ENCODE results near the gene CLDN22.
"Not testable (repeated sequence)": the region's sequence is repeated elsewhere in the genome, so short reads cannot be mapped to it uniquely, and the experiment has no call there.

The CLDN22 gene

GRCh38 chr4:183326387-183326786 lies 6.3 kb upstream of the CLDN22 start:
- not testable (repeated sequence) for H3K18ac ChIP-seq (ENCODE audit: low read length); H3K4me3 ChIP-seq (ENCODE audit: low read length in 2 of 2); H2AK5ac ChIP-seq (ENCODE audit: low read depth, low read length); H3K36me3 ChIP-seq (replicated peaks in 1 of 2; ENCODE audit: control insufficient read depth in 2 of 2, insufficient read depth in 2 of 2, low read length in 2 of 2); H3K9ac ChIP-seq (ENCODE audit: low read depth, low read length, poor library complexity); H3K27ac ChIP-seq (replicated peaks; ENCODE audit: low read length); H3K79me1 ChIP-seq (ENCODE audit: low read depth, low read length); H2BK5ac ChIP-seq (ENCODE audit: low read length); H4K8ac ChIP-seq (ENCODE audit: low read depth, low read length); H3K14ac ChIP-seq (ENCODE audit: low read length); H3K4me1 ChIP-seq (ENCODE audit: control insufficient read depth in 2 of 2, insufficient read depth in 1 of 2, low read depth in 1 of 2, low read length in 2 of 2); H2BK12ac ChIP-seq (ENCODE audit: low read length); DNase-seq (ENCODE audit: low spot score); H3K4me2 ChIP-seq (ENCODE audit: insufficient read depth, low read length, poor library complexity, severe bottlenecking); H3K27me3 ChIP-seq (ENCODE audit: control insufficient read depth in 3 of 3, insufficient read depth in 3 of 3, low read depth in 1 of 3, low read length in 3 of 3); H3K4ac ChIP-seq (ENCODE audit: low read length); H2AFZ ChIP-seq (ENCODE audit: low read length); H3K9me3 ChIP-seq (replicated peaks in 1 of 2; ENCODE audit: control insufficient read depth in 2 of 2, insufficient read depth in 1 of 2, low read depth in 1 of 2, low read length in 2 of 2); H2BK15ac ChIP-seq (ENCODE audit: low read length); H4K91ac ChIP-seq (ENCODE audit: low read depth, low read length, poor library complexity); H2BK120ac ChIP-seq (ENCODE audit: low read depth, low read length); H3K23ac ChIP-seq (ENCODE audit: low read depth, low read length, poor library complexity)
- WGBS, 2 donors (ENCODE audit: extremely low coverage in 2 of 2, insufficient read length in 2 of 2, insufficient replicate concordance in 1 of 2) = no CpG with 5 or more reads among the region's 6 CpGs

- Histone ChIP-seq H2BK5ac (ENCODE audit: low read length) (no peak overlapping the region), H3K27me3 (ENCODE audit: control insufficient read depth in 3 of 3, insufficient read depth in 3 of 3, low read depth in 1 of 3, low read length in 3 of 3) (no peaks in the 10 kb centered on the region), H3K18ac (ENCODE audit: low read length) (no peak overlapping the region), H3K23ac (ENCODE audit: low read depth, low read length, poor library complexity) (no peak overlapping the region), H4K91ac (ENCODE audit: low read depth, low read length, poor library complexity) (no peak overlapping the region), H3K27ac (replicated peaks; ENCODE audit: low read length) (no peak overlapping the region), H2BK120ac (ENCODE audit: low read depth, low read length) (no peak overlapping the region), H3K9me3 (replicated peaks in 1 of 2; ENCODE audit: control insufficient read depth in 2 of 2, insufficient read depth in 1 of 2, low read depth in 1 of 2, low read length in 2 of 2) (peaks cover 2 to 3% of the 10 kb centered on the region in 2 donors), H3K4me3 (ENCODE audit: low read length in 2 of 2) (no peak overlapping the region), H3K4me2 (ENCODE audit: insufficient read depth, low read length, poor library complexity, severe bottlenecking) (no peak overlapping the region), H2BK12ac (ENCODE audit: low read length) (no peak overlapping the region), H3K14ac (ENCODE audit: low read length) (no peak overlapping the region), H2BK15ac (ENCODE audit: low read length) (no peak overlapping the region), H3K4me1 (ENCODE audit: control insufficient read depth in 2 of 2, insufficient read depth in 1 of 2, low read depth in 1 of 2, low read length in 2 of 2) (peaks cover 0 to 6% of the 10 kb centered on the region in 2 donors), H2AK5ac (ENCODE audit: low read depth, low read length) (no peak overlapping the region), H2AFZ (ENCODE audit: low read length) (no peak overlapping the region), H3K4ac (ENCODE audit: low read length) (no peak overlapping the region), H3K79me1 (ENCODE audit: low read depth, low read length) (no peaks in the 10 kb centered on the region), H3K36me3 (replicated peaks in 1 of 2; ENCODE audit: control insufficient read depth in 2 of 2, insufficient read depth in 2 of 2, low read length in 2 of 2) (peaks cover 0 to 4% of the 10 kb centered on the region in 2 donors), H3K9ac (ENCODE audit: low read depth, low read length, poor library complexity) (no peak overlapping the region), H4K8ac (ENCODE audit: low read depth, low read length) (no peak overlapping the region)
- WGBS, 2 donors (ENCODE audit: extremely low coverage in 2 of 2, insufficient read length in 2 of 2, insufficient replicate concordance in 1 of 2) = no CpG with 5 or more reads among the region's 7 CpGs
- DNase-seq (ENCODE audit: low spot score) = no peak
Observed at GRCh38 chr4:183324619-183325018, 4.5 kb upstream of the CLDN22 start.

- not testable (repeated sequence) for H4K91ac ChIP-seq (ENCODE audit: low read depth, low read length, poor library complexity); DNase-seq (ENCODE audit: low spot score); H3K14ac ChIP-seq (ENCODE audit: low read length); H3K9me3 ChIP-seq (replicated peaks in 1 of 2; ENCODE audit: control insufficient read depth in 2 of 2, insufficient read depth in 1 of 2, low read depth in 1 of 2, low read length in 2 of 2); H3K27me3 ChIP-seq (ENCODE audit: control insufficient read depth in 3 of 3, insufficient read depth in 3 of 3, low read depth in 1 of 3, low read length in 3 of 3); H2AK5ac ChIP-seq (ENCODE audit: low read depth, low read length); H2BK12ac ChIP-seq (ENCODE audit: low read length); H4K8ac ChIP-seq (ENCODE audit: low read depth, low read length); H3K79me1 ChIP-seq (ENCODE audit: low read depth, low read length); H3K18ac ChIP-seq (ENCODE audit: low read length); H2BK5ac ChIP-seq (ENCODE audit: low read length); H3K9ac ChIP-seq (ENCODE audit: low read depth, low read length, poor library complexity); H2AFZ ChIP-seq (ENCODE audit: low read length); H3K4me3 ChIP-seq (ENCODE audit: low read length in 2 of 2); H2BK120ac ChIP-seq (ENCODE audit: low read depth, low read length); H3K4me2 ChIP-seq (ENCODE audit: insufficient read depth, low read length, poor library complexity, severe bottlenecking); H3K23ac ChIP-seq (ENCODE audit: low read depth, low read length, poor library complexity); H3K27ac ChIP-seq (replicated peaks; ENCODE audit: low read length); H3K36me3 ChIP-seq (replicated peaks in 1 of 2; ENCODE audit: control insufficient read depth in 2 of 2, insufficient read depth in 2 of 2, low read length in 2 of 2); H2BK15ac ChIP-seq (ENCODE audit: low read length); H3K4ac ChIP-seq (ENCODE audit: low read length); H3K4me1 ChIP-seq (ENCODE audit: control insufficient read depth in 2 of 2, insufficient read depth in 1 of 2, low read depth in 1 of 2, low read length in 2 of 2)
- WGBS, 2 donors (ENCODE audit: extremely low coverage in 2 of 2, insufficient read length in 2 of 2, insufficient replicate concordance in 1 of 2) = no CpG with 5 or more reads among the region's 11 CpGs
Observed at GRCh38 chr4:183324056-183324455, 4.0 kb upstream of the CLDN22 start.

DNA sequence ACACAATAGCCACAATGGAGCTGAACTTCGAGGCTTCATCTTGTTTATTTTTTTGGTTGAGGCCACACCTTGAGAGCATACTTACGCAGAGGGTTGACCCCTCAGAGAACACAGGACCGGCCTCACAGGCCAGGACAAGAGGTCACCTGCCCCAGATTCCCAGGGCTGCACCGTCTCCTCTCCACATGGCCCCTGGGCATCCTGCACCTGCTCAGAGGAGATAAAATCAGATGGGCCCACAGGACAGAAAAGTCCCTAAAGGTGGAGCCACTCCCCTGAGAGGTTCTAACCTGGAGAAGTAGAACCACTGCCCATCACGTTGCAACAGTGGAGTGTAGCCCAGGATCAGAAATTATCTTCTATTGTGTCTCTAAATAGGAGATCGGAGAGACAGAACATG lies 3.2 kb upstream of the CLDN22 start:
- no peak overlapping the region for H4K8ac ChIP-seq (ENCODE audit: low read depth, low read length)
- no CpG with 5 or more reads among the region's 6 CpGs for WGBS, 2 donors (ENCODE audit: extremely low coverage in 2 of 2, insufficient read length in 2 of 2, insufficient replicate concordance in 1 of 2)

More for the DNA sequence above, 3.2 kb upstream of the CLDN22 start:
- H2BK5ac ChIP-seq (ENCODE audit: low read length) = no peak overlapping the region
- no peak overlapping the region for H3K4me3 ChIP-seq (ENCODE audit: low read length in 2 of 2)
- H2AK5ac ChIP-seq (ENCODE audit: low read depth, low read length) = no peak overlapping the region
- no peaks in the 10 kb centered on the region for H3K27me3 ChIP-seq (ENCODE audit: control insufficient read depth in 3 of 3, insufficient read depth in 3 of 3, low read depth in 1 of 3, low read length in 3 of 3)
- H3K23ac ChIP-seq (ENCODE audit: low read depth, low read length, poor library complexity) = no peak overlapping the region
- H3K27ac ChIP-seq (replicated peaks; ENCODE audit: low read length) = no peak overlapping the region
- H3K36me3 ChIP-seq (replicated peaks in 1 of 2; ENCODE audit: control insufficient read depth in 2 of 2, insufficient read depth in 2 of 2, low read length in 2 of 2) = peaks cover 0 to 13% of the 10 kb centered on the region in 2 donors
- no peak overlapping the region for H3K4ac ChIP-seq (ENCODE audit: low read length)
- no peak overlapping the region for H2AFZ ChIP-seq (ENCODE audit: low read length)
- H2BK15ac ChIP-seq (ENCODE audit: low read length) = no peak overlapping the region
- H3K4me2 ChIP-seq (ENCODE audit: insufficient read depth, low read length, poor library complexity, severe bottlenecking) = no peak overlapping the region
- no peak overlapping the region for H3K9ac ChIP-seq (ENCODE audit: low read depth, low read length, poor library complexity)
- no peaks in the 10 kb centered on the region for H3K79me1 ChIP-seq (ENCODE audit: low read depth, low read length)
- no peak overlapping the region for H2BK120ac ChIP-seq (ENCODE audit: low read depth, low read length)
- no peak overlapping the region for H3K14ac ChIP-seq (ENCODE audit: low read length)
- no peak for DNase-seq (ENCODE audit: low spot score)
- H3K18ac ChIP-seq (ENCODE audit: low read length) = peak overlapping the region; percentile 40
- H2BK12ac ChIP-seq (ENCODE audit: low read length) = no peak overlapping the region
- H3K9me3 ChIP-seq (replicated peaks in 1 of 2; ENCODE audit: control insufficient read depth in 2 of 2, insufficient read depth in 1 of 2, low read depth in 1 of 2, low read length in 2 of 2) = peaks cover 2 to 3% of the 10 kb centered on the region in 2 donors
- peaks cover 0 to 6% of the 10 kb centered on the region in 2 donors for H3K4me1 ChIP-seq (ENCODE audit: control insufficient read depth in 2 of 2, insufficient read depth in 1 of 2, low read depth in 1 of 2, low read length in 2 of 2)
- H4K91ac ChIP-seq (ENCODE audit: low read depth, low read length, poor library complexity) = no peak overlapping the region

Data from neuronal stem cell (in vitro differentiated cells).